DND-41 (cell line): ENCODE data around the gene ARHGAP21.

Experiments
- ATAC-seq: fragments of 200-7000 bp; cut with Tn5 transposase; 3 replicates; pipeline ENCODE4 v1.9.1; 2021; ENCODE audit warnings: low read depth; ENCODE audit not compliant: insufficient read depth
- DNase-seq: peaks from one replicate; pipeline ENCODE4 v3.0.0-alpha.2; 2020
- H2AFZ ChIP-seq: 2 replicates; pipeline ENCODE4 v1.6.0; 2012; ENCODE audit warnings: low read depth, low read length
- H3K27ac ChIP-seq: 2 replicates; pipeline ENCODE4 v1.5.1; 2012; ENCODE audit warnings: low read length, inconsistent platforms
- H3K27me3 ChIP-seq: fragments of 200-600 bp; sonication (generic); 2 replicates; pipeline ENCODE4 v1.6.0; 2012; ENCODE audit warnings: low read length, mild to moderate bottlenecking, inconsistent platforms; ENCODE audit not compliant: insufficient read depth, poor library complexity
- H3K36me3 ChIP-seq: 2 replicates; pipeline ENCODE4 v1.5.1; 2012; ENCODE audit warnings: low read length, inconsistent platforms; ENCODE audit not compliant: insufficient read depth
- H3K4me1 ChIP-seq: 2 replicates; pipeline ENCODE4 v1.5.1; 2012; ENCODE audit warnings: mild to moderate bottlenecking, low read length; ENCODE audit not compliant: insufficient read depth
- H3K4me2 ChIP-seq: 2 replicates; pipeline ENCODE4 v1.6.0; 2012; ENCODE audit warnings: mild to moderate bottlenecking, moderate library complexity, low read length, inconsistent platforms; ENCODE audit not compliant: insufficient read depth
- H3K4me3 ChIP-seq, 2 experiments: fragments of 200-600 bp in 1 of 2; shearing (Covaris generic) in 1 of 2; 2 replicates each; pipeline ENCODE4 v1.5.1; 2012 to 2016; ENCODE audit warnings: inconsistent platforms in 2 of 2, low read length in 2 of 2, mild to moderate bottlenecking in 2 of 2, low read depth in 1 of 2, moderate library complexity in 1 of 2
- H3K79me2 ChIP-seq: 2 replicates; pipeline ENCODE4 v1.6.0; 2012; ENCODE audit warnings: low read length, inconsistent platforms; ENCODE audit not compliant: insufficient read depth
- H3K9ac ChIP-seq: 2 replicates; pipeline ENCODE4 v1.6.0; 2012; ENCODE audit warnings: low read depth, mild to moderate bottlenecking, inconsistent platforms, low read length, moderate library complexity
- H3K9me3 ChIP-seq: 2 replicates; pipeline ENCODE4 v1.5.1; 2012; ENCODE audit warnings: low read length, moderate library complexity, mild to moderate bottlenecking, inconsistent platforms; ENCODE audit not compliant: insufficient read depth, severe bottlenecking
- H4K20me1 ChIP-seq: 2 replicates; pipeline ENCODE4 v1.6.0; 2012; ENCODE audit warnings: low read length; ENCODE audit not compliant: insufficient read depth
- EZH2 ChIP-seq: IDR thresholded peaks from 3 replicates; pipeline ENCODE4 v1.6.1; 2012; ENCODE audit warnings: borderline replicate concordance, low read depth, mild to moderate bottlenecking, moderate library complexity, low read length, inconsistent platforms; ENCODE audit not compliant: severe bottlenecking
- TF ChIP-seq, protein P1 (sequence below): IDR thresholded peaks from 2 replicates; pipeline ENCODE4 v1.5.1; 2012; ENCODE audit warnings: borderline replicate concordance, low read length, moderate library complexity, mild to moderate bottlenecking; ENCODE audit not compliant: poor library complexity, severe bottlenecking; ENCODE audit errors: extremely low read depth

ARHGAP21 gene

DNA sequence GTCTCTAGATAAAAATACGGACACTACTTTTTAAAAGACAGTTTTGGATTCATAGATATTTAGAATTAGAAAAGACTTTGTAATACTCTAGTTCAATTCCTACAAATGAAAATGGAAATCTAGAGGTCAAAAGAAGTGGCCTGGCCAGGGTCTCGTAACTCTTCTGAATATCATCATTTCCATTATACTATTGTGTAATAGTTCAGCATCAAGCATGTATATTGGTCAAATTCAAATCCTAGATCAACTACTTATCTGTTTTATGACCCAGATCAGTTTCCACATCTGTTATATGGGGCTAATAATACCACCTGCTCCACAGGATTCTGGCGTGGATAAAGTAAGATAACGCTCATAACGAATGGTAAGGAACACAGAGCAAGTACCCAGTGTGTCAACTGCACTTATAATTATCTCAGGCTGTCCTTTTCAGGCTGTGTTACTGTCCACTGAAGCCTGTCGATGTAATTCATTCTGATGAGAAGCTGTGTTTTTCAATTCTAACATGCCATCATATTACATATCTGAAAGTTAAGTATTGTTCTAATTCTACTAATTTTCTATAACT is 54.3 kb downstream of the ARHGAP21 start:
- TF ChIP-seq, protein P1, sequence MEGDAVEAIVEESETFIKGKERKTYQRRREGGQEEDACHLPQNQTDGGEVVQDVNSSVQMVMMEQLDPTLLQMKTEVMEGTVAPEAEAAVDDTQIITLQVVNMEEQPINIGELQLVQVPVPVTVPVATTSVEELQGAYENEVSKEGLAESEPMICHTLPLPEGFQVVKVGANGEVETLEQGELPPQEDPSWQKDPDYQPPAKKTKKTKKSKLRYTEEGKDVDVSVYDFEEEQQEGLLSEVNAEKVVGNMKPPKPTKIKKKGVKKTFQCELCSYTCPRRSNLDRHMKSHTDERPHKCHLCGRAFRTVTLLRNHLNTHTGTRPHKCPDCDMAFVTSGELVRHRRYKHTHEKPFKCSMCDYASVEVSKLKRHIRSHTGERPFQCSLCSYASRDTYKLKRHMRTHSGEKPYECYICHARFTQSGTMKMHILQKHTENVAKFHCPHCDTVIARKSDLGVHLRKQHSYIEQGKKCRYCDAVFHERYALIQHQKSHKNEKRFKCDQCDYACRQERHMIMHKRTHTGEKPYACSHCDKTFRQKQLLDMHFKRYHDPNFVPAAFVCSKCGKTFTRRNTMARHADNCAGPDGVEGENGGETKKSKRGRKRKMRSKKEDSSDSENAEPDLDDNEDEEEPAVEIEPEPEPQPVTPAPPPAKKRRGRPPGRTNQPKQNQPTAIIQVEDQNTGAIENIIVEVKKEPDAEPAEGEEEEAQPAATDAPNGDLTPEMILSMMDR: no peak
- TF ChIP-seq EZH2: no peak
- no peak overlapping the region for H3K4me2 ChIP-seq
- H3K36me3 ChIP-seq: peaks cover 35% of the 10 kb centered on the region
- H3K79me2 ChIP-seq: peaks cover 47% of the 10 kb centered on the region
- H4K20me1 ChIP-seq: peaks cover 16% of the 10 kb centered on the region
- no peaks in the 10 kb centered on the region for H3K27me3 ChIP-seq
- no peaks in the 10 kb centered on the region for H3K9me3 ChIP-seq
- no peak overlapping the region for H3K9ac ChIP-seq
- ATAC-seq: no peak
- no peak for DNase-seq
- H3K4me1 ChIP-seq: 0 out of 2 replicates have a peak, but pooled peaks cover 5% of the 10 kb centered on the region
- no peak overlapping the region for H3K27ac ChIP-seq
- H2AFZ ChIP-seq: no peak overlapping the region
- H3K4me3 ChIP-seq: no peak overlapping the region

- Histone ChIP-seq H3K79me2 (peaks cover 36% of the 10 kb centered on the region), H3K4me2 (no peak overlapping the region), H2AFZ (no peak overlapping the region), H3K9me3 (no peaks in the 10 kb centered on the region), H3K4me1 (0 out of 2 replicates have a peak, but pooled peaks cover 5% of the 10 kb centered on the region), H3K4me3 (no peak overlapping the region), H3K36me3 (peaks cover 41% of the 10 kb centered on the region), H3K9ac (no peak overlapping the region), H3K27ac (no peak overlapping the region), H3K27me3 (no peaks in the 10 kb centered on the region), H4K20me1 (peaks cover 16% of the 10 kb centered on the region)
- ATAC-seq: no peak
- TF ChIP-seq, protein P1: no peak
- no peak for TF ChIP-seq EZH2
- no peak for DNase-seq
Measured at GRCh38 chr10:24668247-24668646, 55.4 kb downstream of the ARHGAP21 start.

DNA sequence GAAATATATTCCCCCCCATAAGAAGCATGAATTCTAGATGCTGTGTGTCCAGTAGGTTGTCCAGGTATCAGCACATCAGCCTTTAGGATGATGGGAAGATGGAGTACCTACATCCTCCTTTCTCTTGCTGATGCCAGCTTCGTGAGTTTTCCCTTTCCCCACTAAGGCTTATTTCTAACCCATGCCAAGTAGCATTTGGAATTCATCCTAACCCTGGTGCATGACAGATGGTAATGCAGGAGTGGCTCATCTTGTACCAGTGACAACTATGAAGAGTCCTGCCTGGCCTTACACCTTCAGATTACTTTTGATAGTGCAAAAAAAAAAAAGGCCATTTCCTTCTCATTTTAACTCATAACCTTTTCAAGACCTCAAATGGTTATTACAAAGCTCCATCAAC is 58.7 kb downstream of the ARHGAP21 start:
- DNase-seq: no peak
- H3K27ac ChIP-seq: no peak overlapping the region
- TF ChIP-seq, protein P1: no peak
- TF ChIP-seq EZH2: no peak
- no peaks in the 10 kb centered on the region for H3K27me3 ChIP-seq
- no peak for ATAC-seq
- H3K4me1 ChIP-seq: no peaks in the 10 kb centered on the region
- H2AFZ ChIP-seq: no peak overlapping the region
- H3K36me3 ChIP-seq: peaks cover 41% of the 10 kb centered on the region
- no peak overlapping the region for H3K9ac ChIP-seq
- H3K9me3 ChIP-seq: no peaks in the 10 kb centered on the region
- H4K20me1 ChIP-seq: no peaks in the 10 kb centered on the region
- H3K4me3 ChIP-seq: no peak overlapping the region
- H3K4me2 ChIP-seq: no peak overlapping the region
- H3K79me2 ChIP-seq: peaks cover 10% of the 10 kb centered on the region
